ENCODE measurements around the gene WAC. TPM values are rescaled to one million over a fixed set of nuclear protein-coding genes. Genes with fewer than 3 reads are reported as not detected.

The WAC gene
- total RNA-seq, 1 donor, result 86.7 TPM

DNA sequence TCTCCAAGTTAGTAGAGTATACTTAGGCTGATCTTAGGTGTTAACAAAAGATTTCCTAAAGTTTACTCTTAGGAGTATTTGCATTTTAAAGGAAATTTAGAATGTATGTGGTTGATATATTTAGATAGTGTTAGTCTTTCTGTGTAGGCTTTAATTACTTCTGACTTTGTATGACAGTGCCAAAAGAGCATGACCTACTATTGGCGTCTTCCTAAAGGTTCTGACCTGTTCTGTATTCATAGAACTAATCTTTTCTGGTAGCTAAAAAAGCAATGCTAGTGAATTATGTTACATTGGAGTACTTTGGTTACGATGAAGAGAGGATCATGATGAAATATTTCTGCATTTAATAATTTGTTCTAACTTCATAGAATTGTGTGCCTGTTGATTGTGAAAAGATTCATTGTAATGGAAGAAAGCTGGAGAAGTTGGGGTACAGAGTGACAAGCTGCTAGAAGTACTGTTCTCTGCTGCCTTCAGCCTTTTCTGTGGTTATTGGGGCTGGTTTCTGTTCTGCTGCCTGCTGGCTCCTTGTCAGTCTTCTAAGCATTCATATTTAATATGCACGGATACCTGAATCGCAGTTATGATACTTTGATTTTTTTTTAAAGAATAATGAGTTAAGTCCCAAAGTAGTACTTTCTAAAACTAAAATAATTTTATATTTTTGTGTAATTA, 13.2 kb downstream of the WAC start:
- no peak overlapping the region for H3K4me3 ChIP-seq (ENCODE audit: low read depth, low read length)
- DNase-seq (ENCODE audit: low read depth), result no peak
- no peak for TF ChIP-seq CTCF (IDR thresholded peaks at IDR 0.05; ENCODE audit: insufficient read depth, low read length)

GRCh38 chr10:28548781-28549498, 16.0 kb downstream of the WAC start:
- no peak overlapping the region for H3K4me3 ChIP-seq (ENCODE audit: low read depth, low read length)
- no peak for DNase-seq (ENCODE audit: low read depth)
- TF ChIP-seq CTCF (IDR thresholded peaks at IDR 0.05; ENCODE audit: insufficient read depth, low read length), result no peak

GRCh38 chr10:28551086-28551485, 18.2 kb downstream of the WAC start:
- DNase-seq (ENCODE audit: low read depth), result no peak
- no peak overlapping the region for H3K4me3 ChIP-seq (ENCODE audit: low read depth, low read length)
- no peak for TF ChIP-seq CTCF (IDR thresholded peaks at IDR 0.05; ENCODE audit: insufficient read depth, low read length)

DNA sequence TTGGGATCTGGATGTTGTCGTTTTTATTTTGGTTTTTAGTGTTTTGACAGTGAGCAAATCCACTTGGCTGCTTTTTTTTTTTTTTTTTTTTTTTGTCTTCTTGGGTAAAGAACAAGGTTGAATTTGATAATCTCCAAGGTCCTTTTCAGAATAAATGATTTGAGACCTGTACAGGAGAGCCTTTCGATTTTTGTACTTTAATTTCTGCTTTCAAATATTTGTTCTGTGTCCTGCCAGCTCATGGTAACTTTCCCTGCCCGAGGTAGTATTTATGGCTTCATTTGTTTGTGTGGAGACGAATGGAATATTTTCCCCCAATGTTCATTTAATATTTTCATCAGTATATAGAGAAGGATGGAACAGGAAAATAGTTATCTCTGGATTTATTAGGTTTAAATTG, 19.9 kb downstream of the WAC start:
- no peak for TF ChIP-seq CTCF (IDR thresholded peaks at IDR 0.05; ENCODE audit: insufficient read depth, low read length)
- DNase-seq (ENCODE audit: low read depth), result no peak
- no peak overlapping the region for H3K4me3 ChIP-seq (ENCODE audit: low read depth, low read length)

- TF ChIP-seq CTCF (IDR thresholded peaks at IDR 0.05; ENCODE audit: insufficient read depth, low read length), result no peak
- no peak for DNase-seq (ENCODE audit: low read depth)
- H3K4me3 ChIP-seq (ENCODE audit: low read depth, low read length), result no peak overlapping the region
These were observed 21.1 kb downstream of the WAC start for GRCh38 chr10:28554009-28554408.

- no peak for TF ChIP-seq CTCF (IDR thresholded peaks at IDR 0.05; ENCODE audit: insufficient read depth, low read length)
- H3K4me3 ChIP-seq (ENCODE audit: low read depth, low read length), result no peak overlapping the region
- no peak for DNase-seq (ENCODE audit: low read depth)
These were observed 22.0 kb downstream of the WAC start for GRCh38 chr10:28554952-28555351.

Data from fibroblast of the aortic adventitia (primary cell).